Renal cortex interstitium (tissue), 11 donors: ENCODE results near the gene STK24. TPM values are rescaled to one million over a fixed set of nuclear protein-coding genes. Genes with fewer than 3 reads are reported as not detected.

Experiments used
- DNase-seq, 11 donors: peaks; one replicate each; pipeline ENCODE4 v3.0.0-alpha.2; 2013; ENCODE audit warnings: low read depth in 9 of 11, low spot score in 4 of 11; ENCODE audit errors: extremely low read depth in 1 of 11
- polyA plus RNA-seq, 3 donors: library from polyadenylated mRNA; unstranded; fragments of 120-200 nt; gene quantifications; one replicate each; pipeline ENCODE4 v1.2.1, GENCODE V29; 2013; ENCODE audit not compliant: insufficient read length in 3 of 3

STK24 gene
- polyA plus RNA-seq, 3 donors = 116 to 126 (median 117) TPM

- DNase-seq = peak in 1 of 11 donors; percentile 50
These were observed 108.5 kb downstream of the STK24 start for GRCh38 chr13:98468361-98468760.

GRCh38 chr13:98467263-98467985, 109.5 kb downstream of the STK24 start:
- no peak for DNase-seq

GRCh38 chr13:98466634-98467236, 110.2 kb downstream of the STK24 start:
- no peak for DNase-seq

- DNase-seq = no peak
These were observed 114.0 kb downstream of the STK24 start for GRCh38 chr13:98462946-98463345.

- no peak for DNase-seq
These were observed 114.5 kb downstream of the STK24 start for GRCh38 chr13:98462241-98462882.

GRCh38 chr13:98461486-98462240, 115.2 kb downstream of the STK24 start:
- no peak for DNase-seq

- DNase-seq = no peak
These were observed 116.4 kb downstream of the STK24 start for GRCh38 chr13:98460516-98460915.

- DNase-seq = no peak
These were observed 117.1 kb downstream of the STK24 start for GRCh38 chr13:98459721-98460370.

- no peak for DNase-seq
These were observed 117.7 kb downstream of the STK24 start for GRCh38 chr13:98459171-98459681.

GRCh38 chr13:98458431-98458830, 118.5 kb downstream of the STK24 start:
- DNase-seq = no peak

GRCh38 chr13:98457053-98457452, 119.9 kb downstream of the STK24 start:
- DNase-seq = no peak

- no peak for DNase-seq
These were observed 120.5 kb downstream of the STK24 start for GRCh38 chr13:98456413-98456845.

- DNase-seq = no peak
These were observed 122.5 kb downstream of the STK24 start for GRCh38 chr13:98454389-98454881.

GRCh38 chr13:98452851-98453843, 123.8 kb downstream of the STK24 start:
- DNase-seq = no peak

GRCh38 chr13:98451676-98452470, 125.0 kb downstream of the STK24 start:
- DNase-seq = no peak

- no peak for DNase-seq
These were observed 126.3 kb downstream of the STK24 start for GRCh38 chr13:98450539-98451111.
